ENCODE data around the gene PROCR.
"Not testable (repeated sequence)": the region's sequence is repeated elsewhere in the genome, so short reads cannot be mapped to it uniquely, and the experiment has no call there.

PROCR gene

DNA sequence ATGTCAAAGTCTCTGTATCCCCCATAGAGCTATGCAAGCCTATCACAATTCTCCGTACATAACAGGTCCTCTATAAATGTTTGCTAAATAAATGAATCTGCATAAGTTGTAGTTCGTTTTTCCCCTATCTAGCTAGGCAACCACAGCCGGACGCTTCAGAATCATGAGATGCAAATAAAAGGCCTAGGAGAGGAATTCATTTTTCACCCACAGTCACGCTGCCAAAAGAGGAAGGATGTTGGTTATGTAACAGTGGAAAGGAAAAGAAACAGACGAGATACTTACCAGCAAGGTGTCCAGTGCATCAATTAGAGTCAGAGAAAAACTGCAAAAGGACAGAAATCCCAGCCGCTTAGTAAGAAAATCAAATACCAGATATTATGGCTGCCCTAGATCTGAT, 27.2 kb upstream of the PROCR start:
- ATAC-seq (ENCODE audit: low read depth) (no peak), DNase-seq (ENCODE audit: low spot score) (peak; percentile 16)
- Histone ChIP-seq H3K9me3 (ENCODE audit: severe bottlenecking) (no peaks in the 10 kb centered on the region), H3K4me1 (ENCODE audit: insufficient read depth, poor library complexity, severe bottlenecking) (peaks cover 6% of the 10 kb centered on the region), H3K27ac (ENCODE audit: poor library complexity, severe bottlenecking) (no peak overlapping the region), H3K27me3 (ENCODE audit: insufficient read depth, poor library complexity, severe bottlenecking) (no peaks in the 10 kb centered on the region), H3K36me3 (ENCODE audit: low read depth) (peaks cover 60% of the 10 kb centered on the region), H3K4me3 (ENCODE audit: severe bottlenecking) (no peak overlapping the region)
- TF ChIP-seq, protein P1, sequence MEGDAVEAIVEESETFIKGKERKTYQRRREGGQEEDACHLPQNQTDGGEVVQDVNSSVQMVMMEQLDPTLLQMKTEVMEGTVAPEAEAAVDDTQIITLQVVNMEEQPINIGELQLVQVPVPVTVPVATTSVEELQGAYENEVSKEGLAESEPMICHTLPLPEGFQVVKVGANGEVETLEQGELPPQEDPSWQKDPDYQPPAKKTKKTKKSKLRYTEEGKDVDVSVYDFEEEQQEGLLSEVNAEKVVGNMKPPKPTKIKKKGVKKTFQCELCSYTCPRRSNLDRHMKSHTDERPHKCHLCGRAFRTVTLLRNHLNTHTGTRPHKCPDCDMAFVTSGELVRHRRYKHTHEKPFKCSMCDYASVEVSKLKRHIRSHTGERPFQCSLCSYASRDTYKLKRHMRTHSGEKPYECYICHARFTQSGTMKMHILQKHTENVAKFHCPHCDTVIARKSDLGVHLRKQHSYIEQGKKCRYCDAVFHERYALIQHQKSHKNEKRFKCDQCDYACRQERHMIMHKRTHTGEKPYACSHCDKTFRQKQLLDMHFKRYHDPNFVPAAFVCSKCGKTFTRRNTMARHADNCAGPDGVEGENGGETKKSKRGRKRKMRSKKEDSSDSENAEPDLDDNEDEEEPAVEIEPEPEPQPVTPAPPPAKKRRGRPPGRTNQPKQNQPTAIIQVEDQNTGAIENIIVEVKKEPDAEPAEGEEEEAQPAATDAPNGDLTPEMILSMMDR (IDR thresholded peaks at IDR 0.05; ENCODE audit: poor library complexity, severe bottlenecking), result no peak

DNA sequence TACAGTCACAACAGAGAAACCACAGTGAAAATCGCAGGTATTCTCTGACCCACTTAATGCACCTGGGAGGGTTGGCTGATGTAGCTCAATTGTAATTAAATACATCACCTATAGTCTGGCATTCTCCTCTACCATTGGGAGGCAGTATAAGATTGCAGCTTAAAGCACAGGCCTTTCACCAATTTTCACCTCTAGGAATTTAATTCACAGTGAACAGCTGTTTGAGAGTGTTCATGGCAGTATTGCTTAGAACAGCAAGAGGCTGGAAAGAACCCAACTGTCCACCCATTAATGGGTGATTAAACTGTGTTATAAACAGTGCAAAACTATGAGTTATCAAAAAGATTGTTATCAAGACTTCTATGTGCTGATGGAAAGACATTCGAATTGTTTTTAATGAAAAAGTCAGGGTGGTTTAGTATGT, 26.7 kb upstream of the PROCR start:
- Histone ChIP-seq H3K4me3 (ENCODE audit: severe bottlenecking) (no peak overlapping the region), H3K9me3 (ENCODE audit: severe bottlenecking) (no peaks in the 10 kb centered on the region), H3K27ac (ENCODE audit: poor library complexity, severe bottlenecking) (peak overlapping the region; percentile 80), H3K4me1 (ENCODE audit: insufficient read depth, poor library complexity, severe bottlenecking) (peaks cover 6% of the 10 kb centered on the region), H3K27me3 (ENCODE audit: insufficient read depth, poor library complexity, severe bottlenecking) (no peaks in the 10 kb centered on the region), H3K36me3 (ENCODE audit: low read depth) (peaks cover 56% of the 10 kb centered on the region)
- TF ChIP-seq, protein P1 (IDR thresholded peaks at IDR 0.05; ENCODE audit: poor library complexity, severe bottlenecking), result peak; percentile 100
- ATAC-seq (ENCODE audit: low read depth) (peak; percentile 40), DNase-seq (ENCODE audit: low spot score) (peak; percentile 29)

DNA sequence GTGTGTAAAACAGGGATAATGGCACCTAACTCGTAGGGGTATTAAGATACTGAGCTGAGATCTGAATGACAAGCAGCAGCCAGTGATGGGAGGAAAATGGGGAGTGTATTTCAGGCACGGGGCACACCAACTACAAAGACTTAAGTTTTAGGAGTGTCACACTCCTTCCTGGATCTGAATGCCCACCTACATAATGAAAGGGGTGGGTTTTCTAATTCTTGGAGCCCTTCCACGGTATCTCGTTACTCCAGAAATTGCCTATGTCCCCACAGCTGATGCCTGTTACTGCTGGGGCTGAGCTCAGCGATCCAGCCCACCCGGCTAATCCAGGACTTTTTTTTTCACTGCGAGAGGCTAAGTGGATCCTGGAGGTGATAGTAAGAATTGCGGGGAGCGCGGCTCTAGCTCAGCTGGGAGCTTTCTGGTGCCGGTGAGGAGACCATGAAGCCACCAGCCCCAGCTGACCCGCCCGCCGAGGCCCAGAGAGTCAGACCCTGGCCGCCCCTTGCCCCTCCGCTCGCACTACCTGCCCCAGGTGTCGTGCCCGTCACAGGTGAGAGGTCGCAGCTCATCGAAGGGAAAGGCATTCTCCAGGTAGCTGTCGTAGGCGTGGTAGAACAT, 25.5 kb upstream of the PROCR start:
- DNase-seq (ENCODE audit: low spot score), result peak; percentile 82
- peaks cover 43% of the 10 kb centered on the region for H3K36me3 ChIP-seq (ENCODE audit: low read depth)
- TF ChIP-seq, protein P1 (IDR thresholded peaks at IDR 0.05; ENCODE audit: poor library complexity, severe bottlenecking), result no peak
- peak overlapping the region; percentile 80 for H3K27ac ChIP-seq (ENCODE audit: poor library complexity, severe bottlenecking)
- H3K4me3 ChIP-seq (ENCODE audit: severe bottlenecking), result peak overlapping the region; percentile 52
- H3K27me3 ChIP-seq (ENCODE audit: insufficient read depth, poor library complexity, severe bottlenecking), result no peaks in the 10 kb centered on the region
- no peaks in the 10 kb centered on the region for H3K9me3 ChIP-seq (ENCODE audit: severe bottlenecking)
- peaks cover 6% of the 10 kb centered on the region for H3K4me1 ChIP-seq (ENCODE audit: insufficient read depth, poor library complexity, severe bottlenecking)
- peak; percentile 33 for ATAC-seq (ENCODE audit: low read depth)

DNA sequence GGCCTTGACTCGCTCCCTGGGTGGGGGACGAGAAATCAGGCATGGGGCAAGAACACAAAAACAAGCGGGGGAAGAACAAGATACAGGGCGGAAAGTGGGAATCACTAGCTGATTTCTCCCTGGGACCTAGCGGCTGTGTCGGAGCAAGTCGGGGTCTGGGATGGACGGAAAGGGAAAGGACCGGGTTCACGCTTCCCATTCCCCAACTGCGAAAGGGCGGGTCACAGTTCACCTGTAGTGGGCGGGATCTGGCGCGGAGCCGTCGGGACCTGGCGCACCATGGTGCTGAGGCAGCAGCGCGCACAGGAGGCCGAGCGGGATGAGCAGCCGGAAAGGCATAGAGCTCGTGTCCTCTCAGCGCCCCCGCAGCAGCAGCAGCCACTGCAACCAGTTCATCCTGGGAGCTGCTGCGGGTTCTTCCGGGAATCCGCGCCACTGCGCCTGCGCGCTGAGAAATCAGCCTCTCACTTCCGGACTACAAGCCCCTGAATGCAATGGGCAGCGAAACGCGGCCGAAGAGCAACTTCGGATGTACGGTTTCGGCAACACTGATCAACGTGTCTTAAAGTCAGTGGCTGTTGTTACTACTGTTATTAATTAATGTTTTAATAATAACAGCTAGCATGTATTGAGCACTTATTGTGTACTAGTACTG, 24.8 kb upstream of the PROCR start, which contains the start of gene EDEM2:
EDEM2 (minus strand) TSS at position 417 of the 655 bp plus-strand sequence; CDS start at position 339, 78 bp downstream.
- Histone ChIP-seq H3K27me3 (ENCODE audit: insufficient read depth, poor library complexity, severe bottlenecking) (no peaks in the 10 kb centered on the region), H3K27ac (ENCODE audit: poor library complexity, severe bottlenecking) (peak within 1 kb of the TSS; percentile 80), H3K4me1 (ENCODE audit: insufficient read depth, poor library complexity, severe bottlenecking) (peaks cover 6% of the 10 kb centered on the region), H3K9me3 (ENCODE audit: severe bottlenecking) (no peaks in the 10 kb centered on the region), H3K4me3 (ENCODE audit: severe bottlenecking) (peak within 1 kb of the TSS; percentile 52), H3K36me3 (ENCODE audit: low read depth) (peaks cover 37% of the 10 kb centered on the region)
- ATAC-seq (ENCODE audit: low read depth), result peak; percentile 87
- TF ChIP-seq, protein P1 (IDR thresholded peaks at IDR 0.05; ENCODE audit: poor library complexity, severe bottlenecking), result peak; percentile 14
- peak; percentile 100 for DNase-seq (ENCODE audit: low spot score)

DNA sequence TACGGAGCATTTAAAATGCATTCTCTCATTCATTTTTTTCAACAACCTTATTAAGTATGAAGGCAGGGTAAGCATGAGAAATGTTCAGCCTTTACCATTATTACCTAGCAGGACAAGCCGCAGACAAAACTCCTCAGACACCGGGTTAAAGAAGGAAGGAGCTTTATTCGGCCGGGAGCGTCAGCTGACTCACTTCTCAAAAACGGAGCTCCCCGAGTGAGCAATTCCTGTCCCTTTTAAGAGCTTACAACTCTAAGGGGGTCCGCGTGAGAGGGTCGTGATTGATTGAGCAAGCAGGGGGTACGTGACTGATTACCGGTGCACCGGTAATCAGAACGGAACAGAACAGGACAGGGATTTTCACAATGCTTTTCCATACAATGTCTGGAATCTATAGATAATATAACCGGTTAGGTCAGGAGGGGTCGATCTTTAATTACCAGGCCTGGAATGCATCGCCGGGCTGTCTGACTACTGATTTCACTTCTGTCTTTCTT, 24.2 kb upstream of the PROCR start:
- H3K27ac ChIP-seq (ENCODE audit: poor library complexity, severe bottlenecking), result peak overlapping the region; percentile 80
- DNase-seq (ENCODE audit: low spot score) (peak; percentile 74), ATAC-seq (ENCODE audit: low read depth) (peak; percentile 40)
- H3K27me3 ChIP-seq (ENCODE audit: insufficient read depth, poor library complexity, severe bottlenecking); H3K4me1 ChIP-seq (ENCODE audit: insufficient read depth, poor library complexity, severe bottlenecking); H3K9me3 ChIP-seq (ENCODE audit: severe bottlenecking): not testable (repeated sequence)
- H3K4me3 ChIP-seq (ENCODE audit: severe bottlenecking), result peak overlapping the region; percentile 52
- peaks cover 32% of the 10 kb centered on the region for H3K36me3 ChIP-seq (ENCODE audit: low read depth)
